Neural cell (in vitro differentiated cells): Measurements from ENCODE around the gene TMIGD1.

Source experiments
- CTCF ChIP-seq: fragments of 450-650 bp; IDR thresholded peaks from 2 replicates; pipeline ENCODE4 v1.5.1; 2014; ENCODE audit warnings: antibody characterized with exemption, mild to moderate bottlenecking, moderate library complexity; ENCODE audit not compliant: poor library complexity, severe bottlenecking
- EP300 ChIP-seq: fragments of 450-650 bp; conservative IDR thresholded peaks from 2 replicates; pipeline ENCODE4 v1.6.1; 2014; ENCODE audit warnings: antibody characterized with exemption, mild to moderate bottlenecking, moderate library complexity; ENCODE audit not compliant: poor library complexity, severe bottlenecking
- EZH2 ChIP-seq: fragments of 200-600, 300-800 bp; shearing (Covaris generic), sonication (generic); IDR thresholded peaks from 2 replicates; pipeline ENCODE4 v1.6.1; 2014; ENCODE audit warnings: antibody characterized with exemption, low read length, borderline replicate concordance, mild to moderate bottlenecking; ENCODE audit not compliant: insufficient read depth, poor library complexity, severe bottlenecking
- MXI1 ChIP-seq: fragments of 450-650 bp; conservative IDR thresholded peaks from 2 replicates; pipeline ENCODE4 v1.6.1; 2014; ENCODE audit warnings: antibody characterized with exemption, mild to moderate bottlenecking; ENCODE audit not compliant: poor library complexity, severe bottlenecking
- POLR2AphosphoS5 ChIP-seq: IDR thresholded peaks from 2 replicates; pipeline ENCODE4 v1.6.1; 2012
- RAD21 ChIP-seq: fragments of 450-650 bp; conservative IDR thresholded peaks from 2 replicates; pipeline ENCODE4 v1.6.1; 2014; ENCODE audit warnings: antibody characterized with exemption, mild to moderate bottlenecking, moderate library complexity

- no peak for TF ChIP-seq CTCF
- no peak for TF ChIP-seq EZH2
- no peak for TF ChIP-seq POLR2AphosphoS5
- no peak for TF ChIP-seq RAD21
- TF ChIP-seq EP300, result no peak
- TF ChIP-seq MXI1, result no peak
Observed at GRCh38 chr17:30379903-30380381, 46.1 kb upstream of the TMIGD1 start.
